AG10803 (cell line): Measurements from ENCODE around the gene BCAN.

ENCODE experiments used
- DNase-seq: peaks from one replicate; pipeline ENCODE4 v3.0.0; 2010; ENCODE audit warnings: low read depth
- H3K4me3 ChIP-seq: 2 replicates; pipeline ENCODE4 v1.5.1; 2011; ENCODE audit warnings: mild to moderate bottlenecking, low read length, control low read depth
- CTCF ChIP-seq: conservative IDR thresholded peaks from 2 replicates; pipeline ENCODE4 v1.5.1; 2011; ENCODE audit warnings: mild to moderate bottlenecking, low read length, control low read depth, inconsistent platforms

Gene BCAN

GRCh38 chr1:156667968-156668709 lies 26.2 kb downstream of the BCAN start:
- no peak overlapping the region for H3K4me3 ChIP-seq
- no peak for DNase-seq
- no peak for TF ChIP-seq CTCF

- DNase-seq, result no peak
- H3K4me3 ChIP-seq, result no peak overlapping the region
- TF ChIP-seq CTCF, result no peak
These were observed 27.1 kb downstream of the BCAN start for GRCh38 chr1:156668801-156669637.

GRCh38 chr1:156669794-156670193 lies 27.9 kb downstream of the BCAN start:
- no peak for TF ChIP-seq CTCF
- no peak overlapping the region for H3K4me3 ChIP-seq
- no peak for DNase-seq

- no peak for DNase-seq
- no peak overlapping the region for H3K4me3 ChIP-seq
- no peak for TF ChIP-seq CTCF
These were observed 28.4 kb downstream of the BCAN start for GRCh38 chr1:156670359-156670758.

- no peak overlapping the region for H3K4me3 ChIP-seq
- DNase-seq, result no peak
- TF ChIP-seq CTCF, result no peak
These were observed 28.9 kb downstream of the BCAN start for GRCh38 chr1:156670791-156671190.

- no peak for DNase-seq
- H3K4me3 ChIP-seq, result no peak overlapping the region
- TF ChIP-seq CTCF, result no peak
These were observed 29.9 kb downstream of the BCAN start for GRCh38 chr1:156671804-156672203.
